ENCODE measurements around the gene ABHD18.

DNA sequence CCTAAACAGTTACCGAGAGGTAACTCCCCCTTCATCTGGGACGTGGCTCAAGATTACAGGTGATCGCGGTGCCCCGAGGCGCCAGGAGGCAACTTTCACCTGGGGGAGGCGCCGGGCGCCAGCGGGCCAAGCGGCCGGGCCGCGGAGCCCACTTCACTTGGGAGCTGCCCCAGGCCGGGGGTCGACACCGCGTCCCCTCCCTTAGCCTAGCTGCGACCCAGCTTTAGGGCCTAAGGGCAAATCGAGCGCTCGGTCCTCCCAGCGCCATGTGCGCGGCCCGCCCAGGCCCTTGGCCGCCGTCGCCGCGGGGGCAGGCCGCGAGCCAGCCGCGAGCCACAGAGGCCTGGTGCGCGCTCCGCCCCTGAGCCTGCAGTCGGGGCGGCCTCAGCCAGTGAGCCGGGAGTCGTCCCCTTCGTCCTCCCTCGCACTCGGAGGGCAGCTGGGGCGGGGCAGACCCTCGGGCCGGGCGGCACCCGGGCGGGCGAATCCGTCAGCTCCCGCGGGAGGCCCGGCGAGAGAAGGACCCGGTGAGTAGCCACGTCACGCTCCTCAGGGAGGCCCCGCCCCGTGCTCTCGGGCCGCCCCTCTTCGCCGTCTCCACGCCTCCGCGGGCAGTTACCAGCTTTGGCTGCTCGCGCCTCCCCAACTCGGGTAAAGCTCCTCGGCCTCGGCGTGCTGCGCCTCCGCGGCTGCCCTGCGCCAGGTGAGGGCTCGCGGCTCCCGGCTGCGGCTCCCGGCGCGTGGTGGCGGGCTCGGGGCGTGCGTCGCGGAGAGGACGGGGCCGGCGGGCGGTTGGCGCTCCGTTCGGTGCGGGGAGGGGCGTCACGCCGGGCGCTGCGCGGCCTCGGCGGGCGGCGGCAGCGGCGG is 95.7 kb downstream of the ABHD18 start, which contains the start of gene LARP1B:
- TF ChIP-seq, protein P1, sequence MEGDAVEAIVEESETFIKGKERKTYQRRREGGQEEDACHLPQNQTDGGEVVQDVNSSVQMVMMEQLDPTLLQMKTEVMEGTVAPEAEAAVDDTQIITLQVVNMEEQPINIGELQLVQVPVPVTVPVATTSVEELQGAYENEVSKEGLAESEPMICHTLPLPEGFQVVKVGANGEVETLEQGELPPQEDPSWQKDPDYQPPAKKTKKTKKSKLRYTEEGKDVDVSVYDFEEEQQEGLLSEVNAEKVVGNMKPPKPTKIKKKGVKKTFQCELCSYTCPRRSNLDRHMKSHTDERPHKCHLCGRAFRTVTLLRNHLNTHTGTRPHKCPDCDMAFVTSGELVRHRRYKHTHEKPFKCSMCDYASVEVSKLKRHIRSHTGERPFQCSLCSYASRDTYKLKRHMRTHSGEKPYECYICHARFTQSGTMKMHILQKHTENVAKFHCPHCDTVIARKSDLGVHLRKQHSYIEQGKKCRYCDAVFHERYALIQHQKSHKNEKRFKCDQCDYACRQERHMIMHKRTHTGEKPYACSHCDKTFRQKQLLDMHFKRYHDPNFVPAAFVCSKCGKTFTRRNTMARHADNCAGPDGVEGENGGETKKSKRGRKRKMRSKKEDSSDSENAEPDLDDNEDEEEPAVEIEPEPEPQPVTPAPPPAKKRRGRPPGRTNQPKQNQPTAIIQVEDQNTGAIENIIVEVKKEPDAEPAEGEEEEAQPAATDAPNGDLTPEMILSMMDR (IDR thresholded peaks at IDR 0.05): no peak
- TF ChIP-seq POLR2A (IDR thresholded peaks at IDR 0.05): peak; percentile 50 to 75

All from sigmoid colon (tissue), 3 donors.